ENCODE results near the gene ZNF829.

GRCh38 chr19:36962346-36962745, 46.3 kb upstream of the ZNF829 start:
- TF ChIP-seq CTCF (conservative IDR thresholded peaks at IDR 0.05; ENCODE audit: low read depth, low read length): no peak
- no peak for TF ChIP-seq EZH2 (IDR thresholded peaks at IDR 0.05; ENCODE audit: low read length, unreplicated experiment)
- TF ChIP-seq EZH2phosphoT487 (IDR thresholded peaks at IDR 0.05; ENCODE audit: borderline replicate concordance, low read length): no peak
